ENCODE measurements around the gene TEX13D. TPM values are rescaled to one million over a fixed set of nuclear protein-coding genes. Genes with fewer than 3 reads are reported as not detected.

TEX13D gene
- total RNA-seq, 1 experiment from 2014 or later, result not detected

DNA sequence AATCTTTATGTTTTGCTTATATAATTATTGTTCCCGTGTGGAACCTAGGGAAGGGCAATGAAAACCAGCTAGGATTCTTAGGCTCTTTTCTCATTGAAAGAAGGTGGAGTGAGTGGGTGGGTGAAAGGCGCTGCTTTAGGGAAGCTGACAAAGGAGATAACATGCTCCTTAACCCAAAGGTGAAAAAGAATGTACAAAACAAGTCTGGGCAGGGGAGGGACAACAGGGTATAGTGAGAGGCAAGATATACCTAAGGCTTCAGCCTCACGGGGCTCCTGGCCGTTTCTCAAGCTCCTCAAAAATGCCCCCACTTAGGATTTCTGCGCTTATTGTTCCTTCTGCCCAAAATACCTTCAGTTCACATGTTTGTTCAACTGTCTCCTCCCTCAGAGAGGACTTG is 15.7 kb downstream of the TEX13D start:
- no peak for DNase-seq (ENCODE audit: low read depth)

DNA sequence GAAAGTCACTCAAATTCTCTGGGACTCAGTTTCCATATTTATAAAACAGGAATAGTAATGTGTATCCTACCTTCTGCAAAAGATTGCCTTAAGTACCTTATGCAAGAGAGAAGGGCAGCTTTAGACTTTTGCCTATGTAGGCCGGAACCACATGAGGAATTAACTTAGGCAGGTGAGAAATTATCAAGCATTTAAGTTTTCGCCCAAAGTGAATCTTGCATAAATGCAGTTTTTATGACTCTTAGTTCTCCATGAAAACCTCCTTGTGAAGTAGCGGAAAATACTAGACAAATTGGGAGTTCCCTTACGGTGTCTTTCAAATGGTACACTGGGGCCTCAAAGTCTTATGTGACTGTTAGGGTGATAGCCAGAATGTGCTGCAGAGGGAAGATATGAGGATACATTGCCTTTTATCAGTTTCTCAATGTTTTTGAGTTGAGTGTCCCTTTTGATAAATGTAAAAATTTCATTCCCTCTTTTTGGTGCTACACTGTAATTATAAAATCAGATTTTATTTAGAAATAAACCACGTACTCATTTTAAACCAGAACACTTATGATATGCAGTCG is 16.5 kb downstream of the TEX13D start:
- DNase-seq (ENCODE audit: low read depth), result no peak

DNA sequence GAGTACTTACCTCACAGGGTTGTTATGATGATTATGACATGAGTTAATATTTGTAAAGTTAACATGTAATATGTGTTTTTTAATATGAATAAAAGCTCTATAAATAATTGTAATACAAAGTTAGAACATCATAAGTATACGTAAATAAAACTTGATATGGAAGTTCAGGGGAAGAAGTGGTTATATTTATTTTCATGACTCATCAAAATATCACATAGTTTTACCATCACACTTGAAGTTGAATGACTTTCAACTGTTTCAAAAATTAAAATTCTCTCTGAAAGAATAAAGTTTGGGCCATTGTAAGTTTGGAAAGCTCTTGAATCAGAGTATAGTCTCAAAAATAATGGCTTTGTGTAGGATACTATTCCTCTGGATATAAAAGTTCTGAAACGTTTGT is 22.2 kb downstream of the TEX13D start:
- DNase-seq (ENCODE audit: low read depth), result no peak

DNA sequence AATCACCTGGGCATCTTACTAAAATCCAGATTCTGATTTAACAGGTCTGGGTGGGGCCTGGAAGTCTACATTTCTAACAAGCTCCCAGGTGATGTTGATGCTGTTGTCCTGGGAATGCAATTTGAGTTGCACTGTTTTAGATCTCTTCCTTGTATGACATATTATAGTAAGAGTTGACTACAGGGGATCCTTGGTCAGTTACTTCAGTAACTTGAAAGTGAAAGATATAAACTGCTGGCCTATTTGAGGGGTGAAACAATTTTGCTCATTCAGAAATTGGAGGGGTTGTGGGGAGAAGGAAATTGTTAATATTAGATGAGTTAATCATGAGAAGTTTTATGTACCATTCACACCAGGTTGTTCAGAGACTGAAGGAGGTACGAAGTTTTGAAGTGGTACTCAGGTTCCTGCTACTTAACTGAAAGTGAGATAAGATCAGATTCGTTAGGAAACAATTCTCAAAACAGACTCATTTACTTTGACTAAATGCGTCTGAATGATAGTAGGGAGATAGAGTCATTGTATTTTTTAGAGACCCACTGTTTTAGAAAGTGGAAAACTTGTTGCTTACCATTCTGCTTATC is 26.4 kb downstream of the TEX13D start:
- DNase-seq (ENCODE audit: low read depth), result no peak

DNA sequence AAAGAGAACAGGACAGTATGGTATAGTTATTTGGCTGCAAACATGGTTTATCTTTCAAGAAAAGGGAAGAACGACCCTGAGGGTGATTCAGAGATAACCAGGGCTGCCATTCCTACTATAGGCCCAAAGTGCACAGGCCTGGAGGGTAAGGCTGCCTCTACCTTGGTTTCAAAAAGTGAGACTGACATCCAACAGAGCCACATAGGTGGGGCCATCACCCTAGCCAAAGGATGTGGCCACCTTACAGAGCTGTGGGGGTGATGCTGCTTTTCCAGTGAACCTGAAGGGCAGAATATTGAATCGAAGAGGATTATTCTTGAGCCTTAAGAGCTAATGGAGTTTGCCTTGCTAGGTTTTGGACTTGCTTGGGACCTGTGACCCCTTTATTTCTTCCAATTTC is 29.6 kb downstream of the TEX13D start:
- no peak for DNase-seq (ENCODE audit: low read depth)

DNA sequence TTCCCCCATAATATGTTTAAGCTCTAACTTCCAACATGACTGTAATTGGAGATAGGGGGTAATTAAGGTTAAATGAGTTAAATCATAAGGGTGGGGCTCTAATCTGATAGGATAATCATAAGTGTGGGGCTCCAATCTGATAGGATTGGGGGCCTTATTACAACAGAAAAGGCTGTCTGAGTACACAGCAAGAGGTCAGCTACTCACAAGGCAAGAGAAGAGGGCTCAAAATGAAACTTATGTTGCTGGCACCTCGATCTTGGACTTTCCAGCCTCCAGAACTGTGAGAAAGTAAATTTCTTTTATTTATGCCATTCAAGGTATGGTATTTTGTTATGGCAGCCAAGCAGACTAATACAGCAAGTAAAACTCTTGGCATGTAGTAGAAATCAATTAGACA is 30.3 kb downstream of the TEX13D start:
- DNase-seq (ENCODE audit: low read depth), result no peak

DNA sequence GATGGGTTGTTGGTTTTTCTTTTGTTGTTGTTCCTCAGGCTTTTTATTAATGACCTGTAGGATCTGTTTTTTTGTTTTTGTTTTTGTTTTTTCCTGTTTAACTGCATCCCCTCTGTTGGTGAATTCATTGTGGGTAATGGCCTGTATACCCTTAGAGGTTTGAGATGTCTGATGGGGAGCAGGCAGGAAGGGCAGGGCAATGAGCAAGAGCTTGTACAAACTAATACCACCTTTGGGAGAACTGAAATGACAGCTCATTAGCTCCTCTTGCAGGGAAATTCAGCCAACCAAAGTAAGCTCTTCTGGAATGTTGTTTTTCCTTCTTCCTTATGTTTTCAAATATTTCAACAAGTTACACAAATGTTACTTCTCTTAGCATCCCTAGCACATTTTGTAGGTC is 37.3 kb downstream of the TEX13D start:
- no peak for DNase-seq (ENCODE audit: low read depth)

DNA sequence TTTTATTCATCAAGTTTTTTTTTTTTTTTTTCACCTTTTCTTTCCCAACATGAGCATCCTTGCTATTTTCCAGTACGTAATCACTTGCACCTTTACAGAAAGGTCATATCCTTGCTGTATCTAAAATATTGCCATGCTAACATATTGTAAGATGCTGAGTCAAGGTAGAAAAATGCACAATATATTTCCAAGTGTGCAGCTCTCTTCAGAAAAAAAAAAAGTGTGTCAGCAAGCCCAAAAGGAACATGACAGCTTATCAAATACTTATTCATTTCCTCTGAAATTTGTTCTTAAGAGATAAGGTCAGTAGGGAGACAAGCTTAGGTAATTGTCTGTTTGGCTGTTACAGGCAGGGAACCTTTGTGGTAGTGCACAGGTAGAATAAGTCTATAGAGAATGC is 40.9 kb downstream of the TEX13D start:
- no peak for DNase-seq (ENCODE audit: low read depth)

DNA sequence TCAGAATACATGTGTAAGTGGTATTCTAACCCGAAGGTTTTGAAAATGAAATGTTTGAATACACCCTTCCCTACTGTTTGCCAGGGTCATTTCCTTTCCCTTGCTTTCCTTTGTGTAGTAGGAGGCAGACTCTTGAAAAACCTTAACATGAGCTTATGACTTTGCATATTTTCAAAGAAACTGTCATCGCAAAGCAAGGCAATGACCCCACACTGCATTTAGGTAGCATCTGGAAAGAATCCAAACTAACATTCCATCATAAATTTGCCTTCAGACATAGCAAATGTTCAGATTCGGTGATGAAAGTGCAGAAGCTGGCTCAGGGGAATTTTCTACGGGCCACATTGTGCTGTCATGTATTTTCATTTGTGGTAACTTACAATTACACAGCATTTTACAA is 46.2 kb downstream of the TEX13D start:
- DNase-seq (ENCODE audit: low read depth), result no peak

DNA sequence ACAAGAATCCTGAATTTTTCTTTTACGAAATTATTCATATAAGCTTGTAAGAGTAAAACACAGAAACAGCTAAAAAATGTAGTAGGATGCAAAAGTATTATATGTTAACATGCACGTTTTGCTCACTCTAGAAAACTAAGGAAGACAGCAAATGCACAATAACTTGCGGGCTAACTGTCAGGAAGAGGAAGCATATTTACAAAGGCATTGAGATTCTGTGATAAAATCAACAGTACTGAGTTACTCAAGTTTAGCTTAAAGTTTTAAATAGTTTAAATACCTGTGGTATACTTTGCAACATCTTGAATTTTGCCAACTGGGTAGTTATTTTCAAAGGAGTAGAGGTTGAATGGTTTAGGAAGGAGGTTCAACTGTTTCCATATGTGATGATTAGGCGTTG is 50.9 kb downstream of the TEX13D start:
- DNase-seq (ENCODE audit: low read depth), result no peak

DNA sequence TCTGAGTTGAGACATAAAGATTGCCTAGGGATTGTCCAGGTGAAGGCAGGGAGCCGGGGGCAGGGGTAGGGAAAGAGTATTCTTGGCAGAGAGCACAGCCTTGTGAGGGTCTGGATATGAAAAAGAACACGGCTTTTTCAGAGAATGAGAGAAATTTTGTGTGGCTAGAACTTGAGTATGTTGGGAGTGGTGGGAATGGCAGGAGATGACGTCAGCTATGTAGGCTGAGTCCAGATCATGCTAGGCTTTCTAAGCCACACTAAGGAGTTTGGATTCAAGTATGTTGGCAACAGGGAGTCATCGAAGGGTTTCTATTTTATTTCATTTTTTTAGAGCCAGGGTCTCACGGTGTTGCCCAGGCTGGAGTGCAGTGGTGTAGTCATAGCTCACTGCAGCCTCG is 53.9 kb downstream of the TEX13D start:
- DNase-seq (ENCODE audit: low read depth), result no peak

Other genes starting within 250 kb of the TEX13D start
- gene SH2D1A, start 13.9 kb downstream of the TEX13D start, total RNA-seq (2014; rRNA removed), result not detected in 2 replicates

Data from LHCN-M2 (cell line).